NCI-H1048 (cell line): ENCODE results near the gene FAM20B.
"Not testable (repeated sequence)": the region's sequence is repeated elsewhere in the genome, so short reads cannot be mapped to it uniquely, and the experiment has no call there.

ENCODE experiments used
- DNase-seq: peaks from one replicate; lab custom pipeline; 2025; lab: John Stamatoyannopoulos, UW

FAM20B gene

GRCh38 chr1:179023946-179024650 is 1.6 kb upstream of the FAM20B start:
- no peak for DNase-seq

- DNase-seq, result peak; percentile 94
Observed at GRCh38 chr1:179025975-179026812, 500 bp downstream of the FAM20B start.

GRCh38 chr1:179026813-179027669 is 1.3 kb downstream of the FAM20B start:
- no peak for DNase-seq

GRCh38 chr1:179029321-179029759 is 3.6 kb downstream of the FAM20B start:
- DNase-seq, result no peak

- DNase-seq, result no peak
Observed at GRCh38 chr1:179030130-179030529, 4.4 kb downstream of the FAM20B start.

- DNase-seq, result no peak
Observed at GRCh38 chr1:179030683-179031082, 5.0 kb downstream of the FAM20B start.

- no peak for DNase-seq
Observed at GRCh38 chr1:179031284-179031683, 5.6 kb downstream of the FAM20B start.

GRCh38 chr1:179031855-179032513 is 6.3 kb downstream of the FAM20B start:
- DNase-seq, result no peak

GRCh38 chr1:179034720-179035119 is 9.0 kb downstream of the FAM20B start:
- no peak for DNase-seq

- DNase-seq, result no peak
Observed at GRCh38 chr1:179036844-179037465, 11.3 kb downstream of the FAM20B start.

- no peak for DNase-seq
Observed at GRCh38 chr1:179038528-179039281, 13.0 kb downstream of the FAM20B start.

GRCh38 chr1:179039502-179040174 is 13.9 kb downstream of the FAM20B start:
- DNase-seq, result not testable (repeated sequence)

- DNase-seq, result not testable (repeated sequence)
Observed at GRCh38 chr1:179040175-179040551, 14.5 kb downstream of the FAM20B start.

- no peak for DNase-seq
Observed at GRCh38 chr1:179042087-179042486, 16.4 kb downstream of the FAM20B start.

- no peak for DNase-seq
Observed at GRCh38 chr1:179042700-179043099, 17.0 kb downstream of the FAM20B start.

- DNase-seq, result no peak
Observed at GRCh38 chr1:179043266-179043665, 17.6 kb downstream of the FAM20B start.

GRCh38 chr1:179043907-179044306 is 18.2 kb downstream of the FAM20B start:
- no peak for DNase-seq

GRCh38 chr1:179046808-179047635 is 21.3 kb downstream of the FAM20B start:
- no peak for DNase-seq

GRCh38 chr1:179047636-179047997 is 21.9 kb downstream of the FAM20B start:
- no peak for DNase-seq
